Measurements from ENCODE around the gene SREBF1. TPM values are rescaled to one million over a fixed set of nuclear protein-coding genes. Genes with fewer than 3 reads are reported as not detected.

SREBF1 gene
- total RNA-seq, 1 experiment from 2014 or later, result 298 TPM

GRCh38 chr17:17832032-17832363, 4.8 kb downstream of the SREBF1 start:
- Histone ChIP-seq H4K20me1 (ENCODE audit: insufficient read depth) (no peaks in the 10 kb centered on the region), H3K4me3 (replicated peaks in 1 of 2; ENCODE audit: low read depth in 1 of 2, low read length in 2 of 2) (no peak overlapping the region), H3K4me2 (ENCODE audit: low read length) (0 out of 2 replicates have a peak overlapping the region, but pooled peaks have one; percentile 3), H3K27me3 (ENCODE audit: insufficient read depth, low read length) (no peaks in the 10 kb centered on the region), H3K9me3 (ENCODE audit: control insufficient read depth in 1 of 2, insufficient read depth in 1 of 2, low read depth in 1 of 2, low read length in 2 of 2) (no peaks in the 10 kb centered on the region), H3K4me1 (ENCODE audit: control insufficient read depth in 1 of 2, insufficient read depth in 2 of 2, low read length in 2 of 2) (peaks cover 53 to 80% of the 10 kb centered on the region in 2 experiments), H3K27ac (ENCODE audit: low read depth, low read length) (peak overlapping the region; percentile 48; the same call in 1 of the 2 replicates), H3K36me3 (ENCODE audit: control insufficient read depth in 1 of 2, insufficient read depth in 2 of 2, low read length in 2 of 2) (peaks cover 3 to 39% of the 10 kb centered on the region in 2 experiments; a peak in 2 of 4 replicates), H2AFZ (ENCODE audit: low read depth, low read length, poor library complexity, severe bottlenecking) (no peak overlapping the region), H3K79me2 (ENCODE audit: insufficient read depth, low read length) (peaks cover 96% of the 10 kb centered on the region), H3K9ac (ENCODE audit: low read length) (no peak overlapping the region), H3K9me2 (ENCODE audit: insufficient read depth) (no peaks in the 10 kb centered on the region)
- RAD21 ChIA-PET (ENCODE audit: low non-redundant PET in 1 of 2, low total read pairs in 2 of 2, uncharacterized antibody in 2 of 2, unreplicated experiment in 2 of 2), result no interaction called here
- POLR2A ChIA-PET, result interaction anchor here (0.6 kb wide), 1 partner anchor 198 kb away, joined by 3 read pairs; no protein-coding TSS in a partner anchor
- BruUV-seq (replicated peaks), result no TSS peak
- intact Hi-C loops (cut with micrococcal nuclease), result loop anchor here (10.0 kb wide), 1 partner anchor 147 kb away; the partner anchor contains the start of gene RAI1
- TF ChIP-seq SP1 (IDR thresholded peaks at IDR 0.05; ENCODE audit: low read depth) (no peak), YY1 (IDR thresholded peaks at IDR 0.05; ENCODE audit: extremely low read depth, insufficient replicate concordance, low read depth, low read length) (no peak), ATF3 (IDR thresholded peaks at IDR 0.05) (no peak), POLR2A (IDR thresholded peaks at IDR 0.05; ENCODE audit: borderline replicate concordance, extremely low read depth, insufficient read depth, insufficient read length) (no peak), TCF7L2 (IDR thresholded peaks at IDR 0.05; ENCODE audit: borderline replicate concordance, extremely low read depth, insufficient read depth, insufficient read length) (no peak), RAD21 (IDR thresholded peaks at IDR 0.05; ENCODE audit: low read depth) (no peak), EZH2phosphoT487 (IDR thresholded peaks at IDR 0.05; ENCODE audit: borderline replicate concordance) (no peak), EZH2 (IDR thresholded peaks at IDR 0.05) (no peak), JUND (IDR thresholded peaks at IDR 0.05) (no peak), CBX3 (IDR thresholded peaks at IDR 0.05; ENCODE audit: low read depth) (no peak)
- no peak for ATAC-seq
- no peak for DNase-seq (ENCODE audit: low read depth, low spot score)
- CTCF ChIA-PET, result interaction anchor here (0.5 kb wide), 1 partner anchor 21 kb away, joined by 3 read pairs; no protein-coding TSS in a partner anchor

All from HCT116 (cell line).